ENCODE results near the gene CCNYL1.
"Not testable (repeated sequence)": the region's sequence is repeated elsewhere in the genome, so short reads cannot be mapped to it uniquely, and the experiment has no call there.

Gene CCNYL1

DNA sequence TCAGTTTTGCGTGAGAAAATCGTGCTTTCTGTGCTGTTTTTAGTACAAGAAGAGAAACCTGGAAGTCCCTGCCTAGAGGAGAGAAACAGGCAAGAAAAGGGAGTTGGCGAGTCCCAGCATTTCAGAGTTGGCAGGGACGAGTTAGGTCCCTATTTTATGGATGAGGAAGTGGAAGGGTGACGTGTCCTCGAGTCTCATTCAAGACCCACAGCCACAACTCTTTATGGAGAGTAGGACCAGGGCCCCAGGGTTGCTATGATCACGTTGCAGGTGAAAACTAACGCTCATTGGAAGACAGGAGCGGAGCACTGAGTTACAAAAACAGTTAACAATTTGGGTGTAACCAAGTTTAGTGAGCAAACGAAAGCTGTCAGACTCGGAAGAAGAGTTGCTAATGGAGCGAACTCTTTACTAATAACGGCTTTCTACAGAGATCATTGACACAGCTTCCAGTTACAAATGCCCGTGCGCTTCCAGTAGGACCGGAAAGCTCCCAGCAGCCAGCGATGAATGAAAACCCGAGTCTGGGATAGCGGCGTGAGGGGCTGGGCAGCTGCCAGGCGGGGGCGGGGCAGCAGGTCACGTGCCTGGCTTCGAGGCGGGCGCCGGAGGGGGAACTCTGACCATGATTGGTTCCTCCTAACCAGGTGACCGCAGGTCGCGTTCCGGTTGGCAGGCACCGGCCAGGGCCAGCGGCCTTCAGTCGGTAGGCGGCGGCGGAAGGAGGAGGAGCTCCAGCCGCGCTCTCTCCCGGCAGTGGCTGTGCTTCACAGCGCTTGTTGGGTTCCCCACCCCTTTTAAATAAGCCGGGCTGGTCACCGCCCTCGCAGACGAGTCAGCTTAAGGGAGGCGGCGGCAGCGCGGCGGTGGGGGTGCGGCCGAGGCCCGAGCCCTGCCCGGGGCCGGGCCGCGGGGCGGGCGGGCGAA is at the start of gene CCNYL1:
Gene CCNYL1 (plus strand): TSS at position 827 of the 927 bp plus-strand sequence. CDS start 257 bp downstream, outside the sequence.
- DNase-seq (ENCODE audit: low spot score): peak; percentile 97

DNA sequence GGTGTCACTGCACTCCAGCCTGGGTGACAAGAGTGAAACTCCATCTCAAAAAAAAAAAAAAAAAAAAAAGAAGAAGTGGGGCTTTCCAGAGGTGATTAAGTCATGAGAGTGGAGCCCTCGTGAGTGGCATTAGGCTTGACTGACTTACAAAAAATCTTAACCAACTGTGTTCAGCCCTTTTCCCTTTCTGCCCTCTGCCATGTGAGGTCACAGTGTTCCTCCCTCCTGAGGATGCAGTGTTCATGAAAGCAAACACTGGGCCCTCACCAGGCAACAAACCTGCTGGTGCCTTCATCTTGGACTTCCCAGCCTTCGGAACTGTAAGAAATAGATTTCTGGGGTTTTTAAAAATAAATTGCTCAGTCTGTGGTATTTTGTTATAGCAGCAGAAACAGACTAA is 49.2 kb upstream of the CCNYL1 start:
- DNase-seq (ENCODE audit: low spot score): no peak

DNA sequence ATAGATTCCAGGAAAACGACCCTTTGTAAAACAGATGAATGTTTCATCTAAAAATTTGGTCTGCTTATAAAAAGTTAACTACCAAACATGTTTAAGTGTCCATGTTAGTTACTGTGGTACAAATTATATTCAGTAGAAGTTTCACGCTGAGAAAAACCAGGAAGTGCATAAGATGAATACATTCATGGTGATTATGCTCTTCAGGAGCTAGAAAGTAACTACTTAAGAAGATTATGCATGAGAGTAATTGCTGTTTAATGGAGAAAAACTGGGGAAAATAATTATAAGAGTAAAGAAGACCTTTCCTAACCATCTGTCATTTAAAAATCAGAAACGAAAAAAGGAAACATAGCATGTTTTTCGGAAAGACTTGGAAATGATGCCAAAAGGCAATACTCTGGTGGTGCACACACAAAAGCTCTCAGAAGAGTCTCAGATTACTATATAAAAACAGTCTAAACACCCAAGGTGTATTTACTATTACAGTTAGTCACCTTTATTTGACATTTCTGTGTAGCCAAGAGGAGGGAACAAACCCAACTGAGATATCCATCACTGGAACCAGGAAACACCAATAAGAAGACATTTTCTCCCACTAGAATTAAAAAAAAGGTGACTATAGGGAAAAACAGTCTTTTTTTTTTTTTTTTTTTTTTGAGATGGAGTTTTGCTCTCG is 47.4 kb upstream of the CCNYL1 start:
- no peak for DNase-seq (ENCODE audit: low spot score)

DNA sequence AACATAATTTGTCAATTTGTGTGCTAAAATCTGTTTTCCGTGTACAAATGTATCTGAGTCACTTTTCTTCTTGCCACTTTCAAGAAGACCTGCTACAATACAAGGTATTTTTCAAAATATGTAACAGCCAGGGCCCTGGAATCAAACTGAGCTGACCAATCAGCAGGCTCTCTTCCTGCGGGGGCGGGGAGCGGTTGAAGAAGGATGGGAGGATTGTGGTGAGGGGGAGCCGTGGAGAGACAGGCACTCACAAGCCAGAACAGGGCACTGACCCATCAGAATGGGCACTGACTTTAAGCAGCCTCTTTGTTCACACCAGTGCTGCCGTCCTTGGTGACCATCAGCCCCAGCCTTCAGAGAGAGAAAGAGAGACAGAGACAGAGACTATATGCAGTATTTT is 40.6 kb upstream of the CCNYL1 start:
- DNase-seq (ENCODE audit: low spot score): no peak

DNA sequence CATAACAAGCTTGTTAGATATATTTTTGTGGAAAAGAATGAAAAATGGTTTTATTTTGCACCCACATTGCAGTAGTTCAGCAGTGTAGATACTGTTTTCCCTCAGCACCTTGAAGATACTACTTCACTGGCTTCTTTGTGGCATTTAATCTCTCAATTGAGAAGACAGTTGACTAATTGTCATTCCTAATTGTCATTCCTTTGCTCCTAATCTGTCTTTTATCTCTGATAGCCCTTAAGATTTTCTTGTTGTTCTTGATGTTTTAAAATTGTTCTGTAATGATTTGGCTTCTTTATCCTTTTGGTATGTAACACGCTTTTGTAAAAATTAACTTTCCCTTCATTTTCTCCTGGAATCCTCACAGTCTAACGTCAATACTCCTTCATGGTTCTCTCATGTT is 38.0 kb upstream of the CCNYL1 start:
- DNase-seq (ENCODE audit: low spot score): no peak

DNA sequence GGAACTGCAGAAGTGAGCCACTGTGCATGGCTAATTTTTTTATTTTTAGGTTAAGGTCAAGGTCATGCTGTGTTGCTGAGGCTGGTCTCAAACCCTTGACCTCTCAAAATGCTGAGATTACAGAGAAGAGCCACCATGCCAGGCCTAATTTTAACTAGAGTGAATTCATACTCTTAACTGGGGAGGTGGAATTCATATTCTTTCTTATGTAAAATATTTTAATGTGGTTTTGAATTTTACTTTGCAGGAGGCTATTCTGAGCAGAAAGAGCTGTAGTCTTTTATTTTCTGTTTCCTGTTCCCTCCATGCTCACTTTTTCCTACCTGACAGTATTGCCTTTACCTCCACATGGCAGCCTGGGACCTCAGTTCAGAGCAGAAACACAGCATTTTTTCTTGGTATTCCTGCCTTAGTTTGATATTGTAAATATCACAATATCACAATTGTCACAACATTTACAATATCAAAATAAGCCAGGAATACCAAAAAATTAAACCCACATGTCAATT is 37.1 kb upstream of the CCNYL1 start:
- no peak for DNase-seq (ENCODE audit: low spot score)

DNA sequence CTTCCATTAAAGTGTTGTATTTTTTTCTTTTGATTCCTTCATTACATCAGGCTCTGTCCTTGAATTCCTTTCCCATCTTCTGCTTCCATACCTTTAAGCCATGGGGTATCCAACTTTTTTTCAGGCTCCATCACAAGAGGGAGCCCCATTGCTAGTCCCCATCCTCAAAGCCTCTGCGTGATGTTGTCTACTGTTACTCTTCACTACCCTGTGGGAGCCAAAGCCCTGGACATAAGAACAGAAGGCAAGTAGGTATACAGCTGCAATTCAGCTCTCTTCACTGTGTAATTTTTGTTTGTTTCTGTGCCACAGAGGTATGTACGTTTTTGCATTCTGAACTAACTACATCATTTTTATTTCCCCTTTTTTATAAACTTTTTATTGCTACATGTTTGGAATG is 36.6 kb upstream of the CCNYL1 start:
- no peak for DNase-seq (ENCODE audit: low spot score)

DNA sequence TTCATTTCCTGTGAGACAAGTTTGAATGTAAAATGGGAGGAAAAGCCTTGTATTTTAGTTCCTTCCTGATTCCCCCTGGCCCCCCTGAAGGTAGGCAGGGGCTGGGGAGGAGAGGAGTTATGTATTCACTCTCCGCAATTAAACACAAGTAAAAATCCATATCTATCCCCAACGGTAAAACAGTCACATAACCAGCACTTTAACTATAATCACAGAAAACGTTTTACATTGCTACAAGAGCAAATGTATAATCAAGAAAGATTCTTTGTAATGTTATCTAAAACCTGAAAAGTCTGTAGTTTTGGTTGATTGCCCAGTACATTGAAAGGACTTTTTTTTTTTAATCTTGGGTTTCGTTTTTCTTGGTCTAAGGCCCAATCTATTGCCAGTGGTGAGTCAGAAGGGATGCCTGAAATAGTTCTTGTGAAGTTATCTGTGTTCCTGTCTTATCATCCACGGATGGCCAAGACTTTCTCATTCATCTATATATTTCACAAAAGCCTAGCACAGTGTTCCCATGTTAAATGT is 34.5 kb upstream of the CCNYL1 start:
- no peak for DNase-seq (ENCODE audit: low spot score)

DNA sequence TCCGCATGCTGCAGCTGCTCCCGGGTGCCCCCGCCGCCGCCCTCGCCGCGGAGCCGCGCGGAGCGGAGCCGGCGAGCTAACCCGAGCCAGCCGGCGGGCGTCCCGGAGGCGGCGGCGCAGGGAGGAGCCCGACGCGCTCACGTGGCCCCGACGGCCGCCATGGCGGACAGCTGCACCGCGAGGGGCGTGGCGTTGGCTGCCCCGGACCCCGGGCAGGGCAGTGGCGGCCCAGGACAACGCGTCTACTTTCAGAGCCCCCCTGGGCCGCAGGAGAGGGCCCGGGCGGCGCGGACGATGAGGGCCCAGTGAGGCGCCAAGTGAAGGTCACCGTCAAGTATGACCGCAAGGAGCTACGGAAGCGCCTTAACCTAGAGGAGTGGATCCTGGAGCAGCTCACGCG is 30.0 kb upstream of the CCNYL1 start:
- DNase-seq (ENCODE audit: low spot score): no peak

DNA sequence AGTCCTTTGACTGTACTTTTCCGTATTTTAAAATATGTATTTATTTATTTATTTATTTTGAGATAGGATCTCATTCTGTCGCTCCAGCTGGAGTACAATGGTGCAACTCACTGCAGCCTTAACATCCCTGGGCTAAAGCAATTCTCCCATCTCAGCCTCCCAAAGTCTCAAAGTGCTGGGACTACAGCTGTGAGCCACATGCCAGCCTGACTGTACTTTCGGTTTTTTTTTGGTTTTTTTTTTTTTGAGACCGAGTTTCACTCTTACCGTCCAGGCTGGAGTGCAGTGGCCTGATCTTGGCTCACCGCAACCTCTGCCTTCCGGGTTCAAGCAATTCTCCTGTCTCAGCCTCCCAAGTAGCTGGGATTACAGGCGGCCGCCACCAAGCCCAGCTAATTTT is 28.9 kb upstream of the CCNYL1 start:
- no peak for DNase-seq (ENCODE audit: low spot score)

DNA sequence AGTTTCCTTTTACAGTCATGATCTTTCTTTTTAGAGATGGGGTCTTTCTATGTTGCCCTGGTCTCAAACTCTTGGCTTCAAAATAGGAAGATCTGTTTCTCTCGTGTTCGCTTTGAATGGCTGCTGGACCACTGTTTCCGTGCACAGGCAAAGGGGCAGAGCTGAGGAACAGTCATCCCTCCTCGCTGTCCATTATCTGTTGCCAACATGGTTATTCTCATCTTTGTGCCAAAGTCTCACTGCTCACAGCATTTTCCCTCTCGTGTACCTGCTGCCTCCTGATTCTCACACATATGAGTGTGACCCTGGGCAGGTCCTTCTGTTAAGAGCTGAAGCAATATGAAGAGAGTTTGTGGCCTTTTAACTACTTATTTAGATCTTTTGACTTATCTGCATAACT is 28.0 kb upstream of the CCNYL1 start:
- DNase-seq (ENCODE audit: low spot score): no peak

DNA sequence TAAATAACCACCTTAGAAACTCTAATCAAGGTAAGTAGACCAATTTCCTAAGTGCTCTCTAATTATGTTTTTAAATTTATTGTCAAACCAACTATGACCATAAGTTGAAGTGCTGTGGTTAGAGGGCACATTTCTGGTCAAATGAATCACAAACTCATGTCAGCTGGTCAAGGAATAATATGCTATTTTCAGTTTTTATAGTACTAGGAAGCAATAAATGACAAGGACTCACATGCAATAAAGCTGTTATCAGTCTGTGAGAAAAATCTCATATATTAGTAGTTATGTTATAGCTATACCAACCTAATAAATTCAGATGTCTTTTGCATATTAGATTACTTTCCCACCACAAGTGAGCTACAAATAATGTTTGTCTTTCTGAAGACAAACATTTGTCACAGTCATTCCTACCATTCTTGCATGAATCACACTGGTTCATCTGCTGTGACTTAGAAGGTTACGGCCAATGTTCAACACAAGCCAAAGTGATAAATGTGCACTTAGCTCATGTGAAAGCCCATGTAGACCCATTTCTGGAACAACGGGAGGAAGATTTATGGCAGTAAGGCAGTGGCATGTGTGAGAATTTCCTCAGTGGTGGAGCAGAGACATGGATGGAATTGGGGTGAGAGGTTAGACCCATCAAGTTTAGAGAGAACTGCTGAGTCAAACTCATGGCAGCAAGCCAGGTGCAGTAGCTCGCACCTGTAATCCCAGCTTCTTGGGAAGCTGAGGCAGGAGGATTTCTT is 27.4 kb upstream of the CCNYL1 start:
- DNase-seq (ENCODE audit: low spot score): peak; percentile 39

DNA sequence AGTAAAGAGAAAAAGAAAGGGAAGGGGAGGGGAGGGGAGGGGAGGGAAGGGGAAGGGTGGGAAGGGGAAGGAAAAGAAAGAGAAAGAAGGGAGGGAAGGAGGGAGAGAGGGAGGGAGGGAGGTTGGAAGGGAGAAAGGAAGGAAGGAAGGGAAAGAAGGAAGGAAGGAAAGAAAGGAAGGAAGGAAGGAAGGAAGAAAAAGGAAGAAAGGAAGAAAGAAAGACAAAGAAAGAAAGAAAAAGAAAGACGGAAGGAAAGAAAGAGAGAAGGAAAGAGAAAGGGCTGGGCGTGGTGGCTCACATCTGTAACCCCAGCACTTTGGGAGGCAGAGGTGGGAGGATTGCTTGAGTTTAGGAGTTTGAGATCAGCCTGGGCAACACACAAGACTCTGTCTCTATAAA is 24.6 kb upstream of the CCNYL1 start:
- no peak for DNase-seq (ENCODE audit: low spot score)

DNA sequence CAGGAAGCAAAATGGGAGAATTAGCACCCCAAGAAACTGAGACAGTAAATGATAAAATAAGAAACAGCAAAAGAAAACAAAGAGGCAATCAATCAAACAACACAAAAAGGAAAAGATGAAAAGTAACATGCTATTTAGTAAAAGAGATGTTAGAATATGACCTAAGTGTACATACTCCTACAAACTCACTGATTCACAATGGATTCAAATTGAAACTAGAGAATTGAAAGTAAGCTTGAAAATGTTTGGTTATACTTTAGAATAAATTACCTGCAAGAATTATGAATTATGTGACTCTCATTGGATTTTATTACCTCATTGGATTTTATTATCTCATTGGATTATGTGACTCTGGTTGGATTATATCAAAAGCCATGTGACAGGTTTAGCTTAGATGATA is 22.8 kb upstream of the CCNYL1 start:
- DNase-seq (ENCODE audit: low spot score): no peak

DNA sequence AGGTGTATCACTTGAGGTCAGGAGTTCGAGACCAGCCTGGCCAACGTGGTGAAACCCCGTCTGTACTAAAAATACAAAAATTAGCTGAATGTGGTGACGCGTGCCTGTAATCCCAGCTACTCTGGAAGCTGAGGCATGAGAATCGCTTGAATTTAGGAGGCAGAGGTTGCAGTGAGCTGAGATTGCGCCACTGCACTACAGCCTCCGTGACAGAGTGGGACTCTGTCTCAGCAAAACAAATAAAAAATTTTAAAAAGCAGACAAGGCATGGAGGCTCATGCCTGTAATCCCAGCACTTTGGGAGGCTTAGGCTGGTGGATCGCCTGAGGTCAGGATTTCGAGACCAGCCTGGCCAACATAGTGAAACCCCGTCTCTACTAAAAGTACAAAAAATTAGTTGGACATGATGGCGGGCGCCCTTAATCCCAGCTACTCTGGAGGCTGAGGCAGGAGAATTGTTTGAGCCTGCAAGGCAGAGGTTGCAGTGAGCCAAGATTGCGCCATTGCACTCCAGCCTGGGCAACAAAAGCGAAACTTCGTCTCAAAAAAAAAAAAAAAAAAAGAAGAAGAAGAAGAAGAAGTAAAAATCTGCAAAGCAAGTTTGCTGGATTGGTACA is 20.5 kb upstream of the CCNYL1 start:
- not testable (repeated sequence) for DNase-seq (ENCODE audit: low spot score)

DNA sequence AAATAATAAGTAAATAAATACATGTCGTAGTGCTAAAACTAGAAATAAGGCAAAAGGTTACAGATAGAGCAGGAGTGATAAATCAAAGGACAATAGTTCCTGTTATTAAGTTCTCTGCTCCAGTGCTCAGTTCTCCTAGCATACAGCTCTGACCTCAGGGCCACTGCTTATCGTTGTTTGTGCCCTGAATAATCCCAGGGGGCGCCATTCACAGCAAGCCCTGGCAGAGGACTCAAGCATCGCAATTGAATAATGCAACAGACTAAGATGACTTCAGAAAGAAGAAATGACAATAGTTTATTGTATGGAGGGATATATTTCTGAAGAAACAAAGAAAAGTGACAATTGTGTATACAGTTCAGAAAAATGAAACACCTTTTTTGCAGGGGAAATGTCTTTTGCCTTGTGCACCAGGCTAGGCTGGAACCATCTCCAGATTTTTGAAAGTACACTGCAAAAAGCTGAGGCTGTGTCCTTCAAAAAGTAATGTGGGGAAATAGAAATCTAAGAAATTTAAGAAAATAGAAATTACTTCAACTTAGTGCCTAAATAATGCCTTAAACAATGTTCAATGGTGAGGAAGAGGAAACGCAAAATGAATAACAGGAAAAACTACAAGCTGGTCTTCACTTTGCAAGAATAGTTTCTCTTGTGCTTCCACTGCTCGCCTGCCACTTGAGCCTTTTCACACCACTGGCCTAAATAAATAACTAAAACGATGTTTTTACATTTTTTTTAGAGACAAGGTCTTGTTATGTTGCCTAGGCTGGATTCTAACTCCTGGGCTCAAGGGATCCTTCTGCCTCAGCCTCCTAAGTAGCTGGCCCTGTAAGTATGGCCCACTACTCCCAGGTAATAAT is 19.0 kb upstream of the CCNYL1 start:
- DNase-seq (ENCODE audit: low spot score): peak; percentile 61

DNA sequence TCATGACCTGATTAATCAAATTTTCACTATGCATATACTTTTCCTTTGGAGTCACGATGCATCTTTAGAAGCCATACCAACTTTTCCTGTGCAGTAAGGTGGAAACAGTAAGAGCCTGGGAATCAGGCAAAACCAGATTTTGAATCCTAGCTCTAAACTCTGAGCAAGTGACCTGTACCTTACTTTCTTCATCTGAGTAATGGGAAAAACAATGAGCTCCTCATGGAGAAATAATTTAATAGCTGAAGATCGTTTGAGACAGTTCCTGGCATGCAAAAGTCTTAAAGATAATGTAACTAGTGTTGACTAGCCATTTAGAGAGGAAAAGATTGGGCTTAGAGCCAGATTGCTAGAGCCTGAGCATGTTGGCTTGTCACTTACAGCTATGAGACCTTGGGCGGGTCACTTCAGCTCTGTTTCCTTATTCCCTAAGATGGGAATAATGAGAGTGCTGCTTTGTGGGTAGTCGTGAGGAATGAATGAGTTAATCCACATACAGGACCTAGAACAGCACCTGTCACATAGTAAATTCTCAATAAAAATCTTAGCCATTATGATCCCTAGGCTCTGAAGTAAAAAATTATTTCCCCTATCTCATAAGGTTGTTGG is 17.7 kb upstream of the CCNYL1 start:
- DNase-seq (ENCODE audit: low spot score): no peak

DNA sequence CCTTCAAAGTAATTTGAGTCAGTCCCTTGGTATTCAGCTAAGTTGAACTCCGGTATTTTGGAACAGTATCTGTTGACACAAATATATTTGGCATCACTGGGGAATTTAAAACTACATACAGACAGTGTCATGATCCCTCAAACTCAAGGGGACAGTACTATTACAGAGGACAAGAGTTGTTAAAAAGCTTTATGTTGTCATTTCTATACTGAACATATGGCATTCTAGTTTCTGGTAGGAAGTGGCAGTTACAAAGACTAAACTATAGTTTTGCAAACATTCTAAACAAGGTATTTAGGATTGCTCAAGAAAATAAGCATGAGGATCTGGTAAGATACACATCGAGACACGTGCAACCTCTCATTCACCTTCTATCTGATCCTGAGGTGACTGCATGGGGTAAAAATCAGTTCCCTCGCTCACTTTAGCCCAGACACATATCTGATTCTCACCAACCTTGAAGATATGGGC is 16.6 kb upstream of the CCNYL1 start:
- no peak for DNase-seq (ENCODE audit: low spot score)

DNA sequence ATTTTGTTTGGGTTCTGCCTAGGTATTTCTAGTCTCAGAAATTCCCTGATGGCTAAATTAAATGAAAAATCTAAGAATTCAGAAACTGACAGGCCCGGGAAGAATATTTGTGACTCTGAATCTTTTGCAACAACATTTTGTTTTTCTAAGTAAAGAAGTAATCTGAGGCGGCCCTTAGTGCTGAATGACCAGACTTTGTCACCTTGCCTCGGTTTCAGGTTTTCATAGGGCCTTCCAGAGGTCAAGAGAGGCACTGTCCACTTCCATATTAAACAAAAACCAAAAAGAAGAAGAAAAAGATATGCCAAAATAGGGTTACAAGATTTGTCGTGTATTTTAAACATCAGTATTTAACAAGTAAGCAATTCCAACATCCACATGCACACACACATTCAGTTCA is 16.1 kb upstream of the CCNYL1 start:
- DNase-seq (ENCODE audit: low spot score): no peak

DNA sequence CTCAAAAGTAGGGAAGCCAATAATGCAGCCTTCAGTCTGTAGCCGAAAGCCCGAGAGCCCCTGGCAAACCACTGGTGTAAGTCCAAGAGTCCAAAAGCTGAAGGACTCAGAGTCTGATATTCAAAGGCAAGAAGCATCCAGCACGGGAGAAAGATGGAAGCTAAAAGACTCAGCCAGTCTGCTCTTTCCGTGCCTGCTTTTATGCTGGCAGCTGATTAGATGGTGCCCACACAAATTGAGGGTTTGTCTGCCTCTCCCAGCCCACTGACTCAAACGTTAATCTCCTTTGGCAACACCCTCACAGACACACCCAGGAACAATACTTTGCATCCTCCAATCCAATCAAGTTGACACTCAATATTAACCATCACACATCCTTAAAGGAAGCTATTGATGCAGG is 14.5 kb upstream of the CCNYL1 start:
- not testable (repeated sequence) for DNase-seq (ENCODE audit: low spot score)
